PC-3 (cell line): ENCODE data around the gene IARS2.

Experiments used
- CTCF ChIP-seq: fragments of 300-600 bp; sonication (generic); conservative IDR thresholded peaks from 2 replicates; pipeline ENCODE4 v1.5.1; 2017; ENCODE audit warnings: antibody characterized with exemption, low read depth, mild to moderate bottlenecking, low read length
- EZH2 ChIP-seq: fragments of 300-600 bp; sonication (generic); IDR thresholded peaks from one replicate; pipeline ENCODE4 v1.6.1; 2017; ENCODE audit warnings: antibody characterized with exemption, mild to moderate bottlenecking, low read length; ENCODE audit not compliant: unreplicated experiment

- TF ChIP-seq EZH2, result no peak
- TF ChIP-seq CTCF, result no peak
Measured at GRCh38 chr1:220124542-220124941, 30.6 kb downstream of the IARS2 start.
